ENCODE results near the gene PPM1B.

Gene PPM1B

DNA sequence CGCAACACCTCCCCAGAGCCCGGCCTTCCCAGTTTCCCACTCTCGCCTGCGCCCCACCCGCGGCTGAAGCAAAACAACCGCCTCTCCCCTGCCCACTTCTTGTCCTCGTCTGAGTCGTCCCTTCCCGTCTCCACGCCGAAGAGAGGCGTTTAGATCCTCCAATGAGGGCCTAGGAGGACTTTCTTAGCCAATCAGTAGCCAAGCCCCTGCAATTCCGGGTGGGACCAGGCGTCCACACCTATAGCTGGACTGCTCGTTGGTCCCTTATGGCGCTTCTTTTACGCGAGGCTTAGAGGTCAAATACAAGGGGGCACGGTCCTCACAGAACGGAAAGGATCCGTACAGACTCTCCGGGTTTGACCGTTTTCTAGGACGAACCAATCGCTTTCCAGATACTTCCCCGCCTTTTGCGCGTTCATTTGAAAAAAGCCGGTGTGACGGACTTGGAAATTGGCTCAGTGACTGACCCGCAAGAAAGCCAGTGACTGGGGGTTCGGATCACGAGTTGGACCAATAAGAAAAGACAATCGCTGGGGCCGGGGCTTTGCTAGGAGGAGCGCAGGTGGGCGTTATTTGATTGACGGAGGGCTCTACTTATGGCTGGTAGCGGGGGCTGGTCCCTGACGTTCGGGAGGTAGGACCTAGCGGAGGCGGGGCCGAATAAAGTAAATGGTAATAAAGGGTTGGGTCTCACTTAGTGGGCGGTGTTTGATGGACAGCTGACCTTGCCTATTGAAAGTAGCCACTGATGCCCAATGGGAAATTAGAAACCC is 581 bp upstream of the PPM1B start (continued):
- TF ChIP-seq, protein P1, sequence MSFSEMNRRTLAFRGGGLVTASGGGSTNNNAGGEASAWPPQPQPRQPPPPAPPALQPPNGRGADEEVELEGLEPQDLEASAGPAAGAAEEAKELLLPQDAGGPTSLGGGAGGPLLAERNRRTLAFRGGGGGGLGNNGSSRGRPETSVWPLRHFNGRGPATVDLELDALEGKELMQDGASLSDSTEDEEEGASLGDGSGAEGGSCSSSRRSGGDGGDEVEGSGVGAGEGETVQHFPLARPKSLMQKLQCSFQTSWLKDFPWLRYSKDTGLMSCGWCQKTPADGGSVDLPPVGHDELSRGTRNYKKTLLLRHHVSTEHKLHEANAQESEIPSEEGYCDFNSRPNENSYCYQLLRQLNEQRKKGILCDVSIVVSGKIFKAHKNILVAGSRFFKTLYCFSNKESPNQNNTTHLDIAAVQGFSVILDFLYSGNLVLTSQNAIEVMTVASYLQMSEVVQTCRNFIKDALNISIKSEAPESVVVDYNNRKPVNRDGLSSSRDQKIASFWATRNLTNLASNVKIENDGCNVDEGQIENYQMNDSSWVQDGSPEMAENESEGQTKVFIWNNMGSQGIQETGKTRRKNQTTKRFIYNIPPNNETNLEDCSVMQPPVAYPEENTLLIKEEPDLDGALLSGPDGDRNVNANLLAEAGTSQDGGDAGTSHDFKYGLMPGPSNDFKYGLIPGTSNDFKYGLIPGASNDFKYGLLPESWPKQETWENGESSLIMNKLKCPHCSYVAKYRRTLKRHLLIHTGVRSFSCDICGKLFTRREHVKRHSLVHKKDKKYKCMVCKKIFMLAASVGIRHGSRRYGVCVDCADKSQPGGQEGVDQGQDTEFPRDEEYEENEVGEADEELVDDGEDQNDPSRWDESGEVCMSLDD (tag by site-specific recombination; IDR thresholded peaks at IDR 0.05): 0 out of 2 replicates have a peak, but pooled peaks have one; percentile 3
- TF ChIP-seq ZNF677 (tag by site-specific recombination; IDR thresholded peaks at IDR 0.05) (no peak), ZNF558 (tag by site-specific recombination; IDR thresholded peaks at IDR 0.05) (no peak), ZNF621 (tag by site-specific recombination; IDR thresholded peaks at IDR 0.05) (no peak), ZNF416 (tag by site-specific recombination; IDR thresholded peaks at IDR 0.05) (no peak), PRDM1 (tag by site-specific recombination; IDR thresholded peaks at IDR 0.05) (no peak), ZNF660 (tag by site-specific recombination; IDR thresholded peaks at IDR 0.05) (peak; percentile 39; the same call in 1 of the 2 replicates), ZNF311 (tag by site-specific recombination; IDR thresholded peaks at IDR 0.05; ENCODE audit: borderline replicate concordance) (no peak), FEZF1 (tag by site-specific recombination; IDR thresholded peaks at IDR 0.05) (0 out of 2 replicates have a peak, but pooled peaks have one; percentile 6), KLF1 (tag by site-specific recombination; IDR thresholded peaks at IDR 0.05) (no peak), HOXA7 (CRISPR knock-in tag; IDR thresholded peaks at IDR 0.05; ENCODE audit: borderline replicate concordance) (no peak), BCL11A (tag by site-specific recombination; IDR thresholded peaks at IDR 0.05; ENCODE audit: low read depth) (no peak), ZNF585B (tag by site-specific recombination; IDR thresholded peaks at IDR 0.05) (no peak), ZNF544 (tag by site-specific recombination; IDR thresholded peaks at IDR 0.05) (no peak), ZNF24 (tag by site-specific recombination; IDR thresholded peaks at IDR 0.05) (no peak), OVOL3 (tag by site-specific recombination; IDR thresholded peaks at IDR 0.05) (no peak), ZNF248 (tag by site-specific recombination; IDR thresholded peaks at IDR 0.05) (no peak), ZNF600 (tag by site-specific recombination; IDR thresholded peaks at IDR 0.05) (no peak), ZFHX2 (tag by site-specific recombination; conservative IDR thresholded peaks at IDR 0.05) (peak; percentile 86), ZNF629 (tag by site-specific recombination; IDR thresholded peaks at IDR 0.05) (peak; percentile 50; the same call in 1 of the 2 replicates), ZNF501 (tag by site-specific recombination; IDR thresholded peaks at IDR 0.05) (no peak), ZNF214 (tag by site-specific recombination; IDR thresholded peaks at IDR 0.05; ENCODE audit: borderline replicate concordance) (no peak), ZNF837 (tag by site-specific recombination; IDR thresholded peaks at IDR 0.05) (no peak), ZSCAN16 (tag by site-specific recombination; IDR thresholded peaks at IDR 0.05) (no peak), SCRT2 (tag by site-specific recombination; IDR thresholded peaks at IDR 0.05) (no peak)
- TF ChIP-seq, protein P2, sequence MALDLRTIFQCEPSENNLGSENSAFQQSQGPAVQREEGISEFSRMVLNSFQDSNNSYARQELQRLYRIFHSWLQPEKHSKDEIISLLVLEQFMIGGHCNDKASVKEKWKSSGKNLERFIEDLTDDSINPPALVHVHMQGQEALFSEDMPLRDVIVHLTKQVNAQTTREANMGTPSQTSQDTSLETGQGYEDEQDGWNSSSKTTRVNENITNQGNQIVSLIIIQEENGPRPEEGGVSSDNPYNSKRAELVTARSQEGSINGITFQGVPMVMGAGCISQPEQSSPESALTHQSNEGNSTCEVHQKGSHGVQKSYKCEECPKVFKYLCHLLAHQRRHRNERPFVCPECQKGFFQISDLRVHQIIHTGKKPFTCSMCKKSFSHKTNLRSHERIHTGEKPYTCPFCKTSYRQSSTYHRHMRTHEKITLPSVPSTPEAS (tag by site-specific recombination; IDR thresholded peaks at IDR 0.05): no peak
- TF ChIP-seq, protein P3, sequence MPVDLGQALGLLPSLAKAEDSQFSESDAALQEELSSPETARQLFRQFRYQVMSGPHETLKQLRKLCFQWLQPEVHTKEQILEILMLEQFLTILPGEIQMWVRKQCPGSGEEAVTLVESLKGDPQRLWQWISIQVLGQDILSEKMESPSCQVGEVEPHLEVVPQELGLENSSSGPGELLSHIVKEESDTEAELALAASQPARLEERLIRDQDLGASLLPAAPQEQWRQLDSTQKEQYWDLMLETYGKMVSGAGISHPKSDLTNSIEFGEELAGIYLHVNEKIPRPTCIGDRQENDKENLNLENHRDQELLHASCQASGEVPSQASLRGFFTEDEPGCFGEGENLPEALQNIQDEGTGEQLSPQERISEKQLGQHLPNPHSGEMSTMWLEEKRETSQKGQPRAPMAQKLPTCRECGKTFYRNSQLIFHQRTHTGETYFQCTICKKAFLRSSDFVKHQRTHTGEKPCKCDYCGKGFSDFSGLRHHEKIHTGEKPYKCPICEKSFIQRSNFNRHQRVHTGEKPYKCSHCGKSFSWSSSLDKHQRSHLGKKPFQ (tag by site-specific recombination; IDR thresholded peaks at IDR 0.05): no peak
- TF ChIP-seq, protein P4, sequence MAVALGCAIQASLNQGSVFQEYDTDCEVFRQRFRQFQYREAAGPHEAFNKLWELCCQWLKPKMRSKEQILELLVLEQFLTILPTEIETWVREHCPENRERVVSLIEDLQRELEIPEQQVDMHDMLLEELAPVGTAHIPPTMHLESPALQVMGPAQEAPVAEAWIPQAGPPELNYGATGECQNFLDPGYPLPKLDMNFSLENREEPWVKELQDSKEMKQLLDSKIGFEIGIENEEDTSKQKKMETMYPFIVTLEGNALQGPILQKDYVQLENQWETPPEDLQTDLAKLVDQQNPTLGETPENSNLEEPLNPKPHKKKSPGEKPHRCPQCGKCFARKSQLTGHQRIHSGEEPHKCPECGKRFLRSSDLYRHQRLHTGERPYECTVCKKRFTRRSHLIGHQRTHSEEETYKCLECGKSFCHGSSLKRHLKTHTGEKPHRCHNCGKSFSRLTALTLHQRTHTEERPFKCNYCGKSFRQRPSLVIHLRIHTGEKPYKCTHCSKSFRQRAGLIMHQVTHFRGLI (tag by site-specific recombination; IDR thresholded peaks at IDR 0.05): no peak
- TF ChIP-seq, protein P5, sequence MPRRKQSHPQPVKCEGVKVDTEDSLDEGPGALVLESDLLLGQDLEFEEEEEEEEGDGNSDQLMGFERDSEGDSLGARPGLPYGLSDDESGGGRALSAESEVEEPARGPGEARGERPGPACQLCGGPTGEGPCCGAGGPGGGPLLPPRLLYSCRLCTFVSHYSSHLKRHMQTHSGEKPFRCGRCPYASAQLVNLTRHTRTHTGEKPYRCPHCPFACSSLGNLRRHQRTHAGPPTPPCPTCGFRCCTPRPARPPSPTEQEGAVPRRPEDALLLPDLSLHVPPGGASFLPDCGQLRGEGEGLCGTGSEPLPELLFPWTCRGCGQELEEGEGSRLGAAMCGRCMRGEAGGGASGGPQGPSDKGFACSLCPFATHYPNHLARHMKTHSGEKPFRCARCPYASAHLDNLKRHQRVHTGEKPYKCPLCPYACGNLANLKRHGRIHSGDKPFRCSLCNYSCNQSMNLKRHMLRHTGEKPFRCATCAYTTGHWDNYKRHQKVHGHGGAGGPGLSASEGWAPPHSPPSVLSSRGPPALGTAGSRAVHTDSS (tag by site-specific recombination; IDR thresholded peaks at IDR 0.05): no peak
- TF ChIP-seq, protein P6, sequence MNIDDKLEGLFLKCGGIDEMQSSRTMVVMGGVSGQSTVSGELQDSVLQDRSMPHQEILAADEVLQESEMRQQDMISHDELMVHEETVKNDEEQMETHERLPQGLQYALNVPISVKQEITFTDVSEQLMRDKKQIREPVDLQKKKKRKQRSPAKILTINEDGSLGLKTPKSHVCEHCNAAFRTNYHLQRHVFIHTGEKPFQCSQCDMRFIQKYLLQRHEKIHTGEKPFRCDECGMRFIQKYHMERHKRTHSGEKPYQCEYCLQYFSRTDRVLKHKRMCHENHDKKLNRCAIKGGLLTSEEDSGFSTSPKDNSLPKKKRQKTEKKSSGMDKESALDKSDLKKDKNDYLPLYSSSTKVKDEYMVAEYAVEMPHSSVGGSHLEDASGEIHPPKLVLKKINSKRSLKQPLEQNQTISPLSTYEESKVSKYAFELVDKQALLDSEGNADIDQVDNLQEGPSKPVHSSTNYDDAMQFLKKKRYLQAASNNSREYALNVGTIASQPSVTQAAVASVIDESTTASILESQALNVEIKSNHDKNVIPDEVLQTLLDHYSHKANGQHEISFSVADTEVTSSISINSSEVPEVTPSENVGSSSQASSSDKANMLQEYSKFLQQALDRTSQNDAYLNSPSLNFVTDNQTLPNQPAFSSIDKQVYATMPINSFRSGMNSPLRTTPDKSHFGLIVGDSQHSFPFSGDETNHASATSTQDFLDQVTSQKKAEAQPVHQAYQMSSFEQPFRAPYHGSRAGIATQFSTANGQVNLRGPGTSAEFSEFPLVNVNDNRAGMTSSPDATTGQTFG (tag by site-specific recombination; IDR thresholded peaks at IDR 0.05; ENCODE audit: borderline replicate concordance): no peak
